GM23338 (cell line): ENCODE measurements around the gene NYAP2. TPM values are rescaled to one million over a fixed set of nuclear protein-coding genes. Genes with fewer than 3 reads are reported as not detected.

Source experiments
- ATAC-seq: fragments of 200-7000 bp; cut with Tn5 transposase; 3 replicates; pipeline ENCODE4 v1.9.1; 2020
- DNase-seq: peaks from one replicate; pipeline ENCODE4 v3.0.0-alpha.2; 2015; ENCODE audit warnings: low spot score
- H2AFZ ChIP-seq: fragments of 200-600 bp; sonication (generic); 2 replicates; pipeline ENCODE4 v1.8.0; 2016; ENCODE audit warnings: antibody characterized with exemption, mild to moderate bottlenecking, moderate library complexity
- H3F3A ChIP-seq: fragments of 200-600 bp; sonication (generic); replicated peaks from 2 replicates; pipeline ENCODE4 v1.8.0; 2017; ENCODE audit warnings: antibody characterized with exemption, mixed run types, low read depth
- H3K27ac ChIP-seq: fragments of 200-600 bp; sonication (generic); 2 replicates; pipeline ENCODE4 v1.6.1; 2016; ENCODE audit warnings: low read depth
- H3K27me3 ChIP-seq: fragments of 200-600 bp; sonication (generic); 2 replicates; pipeline ENCODE4 v1.8.0; 2016; ENCODE audit warnings: mild to moderate bottlenecking, mixed run types, moderate library complexity; ENCODE audit not compliant: insufficient read depth
- H3K36me3 ChIP-seq: fragments of 200-600 bp; sonication (generic); 2 replicates; pipeline ENCODE4 v1.8.0; 2016; ENCODE audit warnings: mild to moderate bottlenecking; ENCODE audit not compliant: insufficient read depth
- H3K4me1 ChIP-seq: fragments of 200-600 bp; sonication (generic); 2 replicates; pipeline ENCODE4 v1.8.0; 2016; ENCODE audit warnings: mild to moderate bottlenecking, moderate library complexity; ENCODE audit not compliant: insufficient read depth
- H3K4me2 ChIP-seq: fragments of 200-600 bp; sonication (generic); 2 replicates; pipeline ENCODE4 v1.7.1; 2017; ENCODE audit warnings: mixed run types
- H3K4me3 ChIP-seq: fragments of 200-600 bp; sonication (generic); 2 replicates; pipeline ENCODE4 v1.6.1; 2016; ENCODE audit warnings: mixed run types
- H3K79me2 ChIP-seq: fragments of 200-600 bp; sonication (generic); replicated peaks from 2 replicates; pipeline ENCODE4 v1.8.0; 2017; ENCODE audit warnings: mild to moderate bottlenecking; ENCODE audit not compliant: insufficient read depth
- H3K9me2 ChIP-seq: fragments of 200-600 bp; sonication (generic); 2 replicates; pipeline ENCODE4 v1.8.0; 2017; ENCODE audit not compliant: insufficient read depth
- H4K20me1 ChIP-seq: fragments of 200-600 bp; sonication (generic); replicated peaks from 2 replicates; pipeline ENCODE4 v1.8.0; 2017; ENCODE audit warnings: mild to moderate bottlenecking; ENCODE audit not compliant: insufficient read depth
- H3K27ac Mint-ChIP-seq: 2 replicates; pipeline ENCODE4 v1.8.0; 2020; ENCODE audit warnings: inconsistent platforms, mild to moderate bottlenecking, moderate library complexity, mixed read lengths
- H3K27me3 Mint-ChIP-seq: 3 replicates; pipeline ENCODE4 v1.8.0; 2022; ENCODE audit warnings: low read depth, mild to moderate bottlenecking, moderate library complexity, mixed read lengths, inconsistent platforms; ENCODE audit not compliant: insufficient read depth, poor library complexity
- H3K36me3 Mint-ChIP-seq: 3 replicates; pipeline ENCODE4 v1.8.0; 2021; ENCODE audit warnings: low read depth, mild to moderate bottlenecking, inconsistent platforms, moderate library complexity, mixed read lengths
- H3K4me1 Mint-ChIP-seq: 3 replicates; pipeline ENCODE4 v1.8.0; 2020; ENCODE audit warnings: mild to moderate bottlenecking, inconsistent platforms, mixed read lengths
- H3K4me3 Mint-ChIP-seq: 3 replicates; pipeline ENCODE4 v1.8.0; 2021; ENCODE audit warnings: moderate library complexity, mild to moderate bottlenecking, inconsistent platforms, mixed read lengths
- H3K9me3 Mint-ChIP-seq: 3 replicates; pipeline ENCODE4 v1.8.0; 2020; ENCODE audit warnings: moderate library complexity, mild to moderate bottlenecking, inconsistent platforms, mixed read lengths
- CREB1 ChIP-seq: fragments of 250-450 bp; sonication (Bioruptor Pico); IDR thresholded peaks from 2 replicates; pipeline ENCODE4 v1.5.0; 2020; ENCODE audit warnings: low read depth, mild to moderate bottlenecking, moderate library complexity
- EZH2 ChIP-seq: fragments of 200-600 bp; sonication (generic); IDR thresholded peaks from one replicate; pipeline ENCODE4 v1.8.0; 2017; ENCODE audit warnings: antibody characterized with exemption, mild to moderate bottlenecking, low read depth; ENCODE audit not compliant: unreplicated experiment
- EZH2phosphoT487 ChIP-seq: fragments of 200-600 bp; sonication (generic); IDR thresholded peaks from one replicate; pipeline ENCODE4 v1.8.1; 2018; ENCODE audit warnings: antibody characterized with exemption; ENCODE audit not compliant: unreplicated experiment
- JUNB ChIP-seq: IDR thresholded peaks from one replicate; pipeline ENCODE4 v1.6.1; 2016; ENCODE audit warnings: antibody characterized with exemption; ENCODE audit not compliant: unreplicated experiment
- NANOG ChIP-seq: IDR thresholded peaks from 2 replicates; pipeline ENCODE4 v1.6.1; 2016; ENCODE audit warnings: antibody characterized with exemption, borderline replicate concordance
- POLR2AphosphoS5 ChIP-seq: IDR thresholded peaks from 2 replicates; pipeline ENCODE4 v1.6.1; 2016; ENCODE audit warnings: antibody characterized with exemption, low read depth
- STAT1 ChIP-seq: IDR thresholded peaks from one replicate; pipeline ENCODE4 v1.6.1; 2016; ENCODE audit warnings: antibody characterized with exemption; ENCODE audit not compliant: unreplicated experiment
- ZNF114 ChIP-seq: fragments of 250-450 bp; sonication (Bioruptor Pico); IDR thresholded peaks from 2 replicates; pipeline ENCODE4 v1.5.0; 2020; ENCODE audit warnings: mild to moderate bottlenecking, moderate library complexity
- ZNF331 ChIP-seq: fragments of 250-450 bp; sonication (Bioruptor Pico); IDR thresholded peaks from 2 replicates; pipeline ENCODE4 v1.5.0; 2020; ENCODE audit warnings: low read depth, mild to moderate bottlenecking, moderate library complexity
- polyA plus RNA-seq: library from polyadenylated mRNA; unstranded; fragments of >200 nt; fragmentation: Nextera tagmentation; extraction: Ambion mirVana; gene quantifications from 2 replicates; pipeline ENCODE4 v1.2.1, GENCODE V29; 2016
- total RNA-seq: library from RNA; depleted of rRNA; stranded (reverse); fragments of >200 nt; shearing (Covaris generic); gene quantifications from 2 replicates; pipeline ENCODE4 v1.2.3, GENCODE V29; 2014
- TF ChIP-seq, protein P1 (sequence below): IDR thresholded peaks from one replicate; pipeline ENCODE4 v1.6.1; 2018; ENCODE audit warnings: antibody characterized with exemption; ENCODE audit not compliant: unreplicated experiment
- TF ChIP-seq, protein P2 (sequence below), 2 experiments: fragments of 200-600 bp in 1 of 2; sonication (generic) in 1 of 2; conservative IDR thresholded peaks; 2 replicates each; pipeline versions ENCODE4 v1.5.1 to v1.6.1; 2016 to 2017; ENCODE audit warnings: antibody characterized with exemption in 2 of 2, low read depth in 2 of 2, mild to moderate bottlenecking in 2 of 2, moderate library complexity in 1 of 2

The NYAP2 gene
- total and polyA plus RNA-seq, 2 experiments from 2014 or later = not detected

DNA sequence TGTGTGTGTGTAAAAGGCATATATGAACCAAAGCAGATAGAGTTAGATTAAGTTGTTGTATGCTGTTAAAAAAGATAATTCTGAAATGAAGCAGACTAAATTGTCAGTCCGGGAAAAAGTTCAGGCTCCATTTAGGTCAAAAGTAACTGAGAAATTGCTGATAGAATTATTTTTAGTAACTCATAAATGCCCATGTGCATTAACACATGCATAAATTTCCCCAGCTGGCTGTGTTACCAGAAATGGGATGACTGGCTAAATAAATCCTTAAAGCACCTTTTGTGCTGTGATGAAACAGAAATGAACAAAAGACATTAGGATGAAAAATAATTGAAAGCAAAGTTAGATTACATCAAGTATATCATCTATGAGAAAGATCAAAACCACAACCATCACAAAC is 111.3 kb downstream of the NYAP2 start (continued):
- TF ChIP-seq, protein P1, sequence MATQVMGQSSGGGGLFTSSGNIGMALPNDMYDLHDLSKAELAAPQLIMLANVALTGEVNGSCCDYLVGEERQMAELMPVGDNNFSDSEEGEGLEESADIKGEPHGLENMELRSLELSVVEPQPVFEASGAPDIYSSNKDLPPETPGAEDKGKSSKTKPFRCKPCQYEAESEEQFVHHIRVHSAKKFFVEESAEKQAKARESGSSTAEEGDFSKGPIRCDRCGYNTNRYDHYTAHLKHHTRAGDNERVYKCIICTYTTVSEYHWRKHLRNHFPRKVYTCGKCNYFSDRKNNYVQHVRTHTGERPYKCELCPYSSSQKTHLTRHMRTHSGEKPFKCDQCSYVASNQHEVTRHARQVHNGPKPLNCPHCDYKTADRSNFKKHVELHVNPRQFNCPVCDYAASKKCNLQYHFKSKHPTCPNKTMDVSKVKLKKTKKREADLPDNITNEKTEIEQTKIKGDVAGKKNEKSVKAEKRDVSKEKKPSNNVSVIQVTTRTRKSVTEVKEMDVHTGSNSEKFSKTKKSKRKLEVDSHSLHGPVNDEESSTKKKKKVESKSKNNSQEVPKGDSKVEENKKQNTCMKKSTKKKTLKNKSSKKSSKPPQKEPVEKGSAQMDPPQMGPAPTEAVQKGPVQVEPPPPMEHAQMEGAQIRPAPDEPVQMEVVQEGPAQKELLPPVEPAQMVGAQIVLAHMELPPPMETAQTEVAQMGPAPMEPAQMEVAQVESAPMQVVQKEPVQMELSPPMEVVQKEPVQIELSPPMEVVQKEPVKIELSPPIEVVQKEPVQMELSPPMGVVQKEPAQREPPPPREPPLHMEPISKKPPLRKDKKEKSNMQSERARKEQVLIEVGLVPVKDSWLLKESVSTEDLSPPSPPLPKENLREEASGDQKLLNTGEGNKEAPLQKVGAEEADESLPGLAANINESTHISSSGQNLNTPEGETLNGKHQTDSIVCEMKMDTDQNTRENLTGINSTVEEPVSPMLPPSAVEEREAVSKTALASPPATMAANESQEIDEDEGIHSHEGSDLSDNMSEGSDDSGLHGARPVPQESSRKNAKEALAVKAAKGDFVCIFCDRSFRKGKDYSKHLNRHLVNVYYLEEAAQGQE = no peak
- TF ChIP-seq JUNB = no peak
- no peak for TF ChIP-seq ZNF114 (CRISPR knock-in tag)
- TF ChIP-seq, protein P2, sequence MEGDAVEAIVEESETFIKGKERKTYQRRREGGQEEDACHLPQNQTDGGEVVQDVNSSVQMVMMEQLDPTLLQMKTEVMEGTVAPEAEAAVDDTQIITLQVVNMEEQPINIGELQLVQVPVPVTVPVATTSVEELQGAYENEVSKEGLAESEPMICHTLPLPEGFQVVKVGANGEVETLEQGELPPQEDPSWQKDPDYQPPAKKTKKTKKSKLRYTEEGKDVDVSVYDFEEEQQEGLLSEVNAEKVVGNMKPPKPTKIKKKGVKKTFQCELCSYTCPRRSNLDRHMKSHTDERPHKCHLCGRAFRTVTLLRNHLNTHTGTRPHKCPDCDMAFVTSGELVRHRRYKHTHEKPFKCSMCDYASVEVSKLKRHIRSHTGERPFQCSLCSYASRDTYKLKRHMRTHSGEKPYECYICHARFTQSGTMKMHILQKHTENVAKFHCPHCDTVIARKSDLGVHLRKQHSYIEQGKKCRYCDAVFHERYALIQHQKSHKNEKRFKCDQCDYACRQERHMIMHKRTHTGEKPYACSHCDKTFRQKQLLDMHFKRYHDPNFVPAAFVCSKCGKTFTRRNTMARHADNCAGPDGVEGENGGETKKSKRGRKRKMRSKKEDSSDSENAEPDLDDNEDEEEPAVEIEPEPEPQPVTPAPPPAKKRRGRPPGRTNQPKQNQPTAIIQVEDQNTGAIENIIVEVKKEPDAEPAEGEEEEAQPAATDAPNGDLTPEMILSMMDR (conservative IDR thresholded peaks at IDR 0.05; ENCODE audit: low read depth in 2 of 2) = no peak
- no peak for TF ChIP-seq EZH2
- TF ChIP-seq EZH2phosphoT487 = no peak

DNA sequence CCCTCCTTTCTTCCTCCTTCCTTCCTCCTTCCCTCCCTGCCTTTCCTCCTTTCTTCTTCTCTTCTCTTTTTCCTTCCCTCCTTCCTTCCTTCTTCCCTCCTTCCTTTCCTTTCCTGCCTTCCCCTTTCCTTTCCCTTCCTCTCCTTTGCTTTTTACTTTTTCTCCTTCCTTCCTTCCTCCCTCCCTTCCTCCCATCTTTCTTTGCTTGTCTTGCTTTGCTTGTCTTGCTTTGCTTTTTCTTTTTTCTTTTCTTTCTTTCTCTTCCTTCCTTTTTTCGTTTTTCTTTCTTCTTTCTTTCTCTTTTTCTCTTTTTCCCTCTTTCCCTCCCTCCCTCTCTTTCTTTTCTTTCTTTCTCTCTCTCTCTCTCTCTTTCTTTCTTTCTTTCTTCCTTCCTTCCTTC is 113.0 kb downstream of the NYAP2 start:
- Mint-ChIP-seq H3K9me3 (no peaks in the 10 kb centered on the region), H3K36me3 (no peaks in the 10 kb centered on the region), H3K27me3 (no peaks in the 10 kb centered on the region), H3K4me3 (no peak overlapping the region), H3K27ac (no peak overlapping the region), H3K4me1 (peaks cover 3% of the 10 kb centered on the region; the same call in 2 of the 3 replicates)
- TF ChIP-seq, protein P2 (conservative IDR thresholded peaks at IDR 0.05; ENCODE audit: low read depth in 2 of 2) = no peak
- TF ChIP-seq EZH2phosphoT487 (no peak), CREB1 (no peak), ZNF331 (CRISPR knock-in tag) (no peak), NANOG (no peak), STAT1 (no peak), EZH2 (no peak), POLR2AphosphoS5 (no peak), ZNF114 (CRISPR knock-in tag) (no peak)
- TF ChIP-seq, protein P1 = no peak
- no peaks in the 10 kb centered on the region for H4K20me1 ChIP-seq
- no peak overlapping the region for H2AFZ ChIP-seq
- H3K27me3 ChIP-seq = no peaks in the 10 kb centered on the region
- H3F3A ChIP-seq = no peaks in the 10 kb centered on the region
- H3K36me3 ChIP-seq = no peaks in the 10 kb centered on the region
- no peaks in the 10 kb centered on the region for H3K79me2 ChIP-seq
- H3K4me3 ChIP-seq = no peak overlapping the region
- H3K4me1 ChIP-seq = no peaks in the 10 kb centered on the region
- H3K27ac ChIP-seq = no peak overlapping the region
- H3K4me2 ChIP-seq = no peak overlapping the region
- no peaks in the 10 kb centered on the region for H3K9me2 ChIP-seq
- ATAC-seq (no peak), DNase-seq (no peak)
